ENCODE results near the gene TEX54.
"Not testable (repeated sequence)": the region's sequence is repeated elsewhere in the genome, so short reads cannot be mapped to it uniquely, and the experiment has no call there.

TEX54 gene

DNA sequence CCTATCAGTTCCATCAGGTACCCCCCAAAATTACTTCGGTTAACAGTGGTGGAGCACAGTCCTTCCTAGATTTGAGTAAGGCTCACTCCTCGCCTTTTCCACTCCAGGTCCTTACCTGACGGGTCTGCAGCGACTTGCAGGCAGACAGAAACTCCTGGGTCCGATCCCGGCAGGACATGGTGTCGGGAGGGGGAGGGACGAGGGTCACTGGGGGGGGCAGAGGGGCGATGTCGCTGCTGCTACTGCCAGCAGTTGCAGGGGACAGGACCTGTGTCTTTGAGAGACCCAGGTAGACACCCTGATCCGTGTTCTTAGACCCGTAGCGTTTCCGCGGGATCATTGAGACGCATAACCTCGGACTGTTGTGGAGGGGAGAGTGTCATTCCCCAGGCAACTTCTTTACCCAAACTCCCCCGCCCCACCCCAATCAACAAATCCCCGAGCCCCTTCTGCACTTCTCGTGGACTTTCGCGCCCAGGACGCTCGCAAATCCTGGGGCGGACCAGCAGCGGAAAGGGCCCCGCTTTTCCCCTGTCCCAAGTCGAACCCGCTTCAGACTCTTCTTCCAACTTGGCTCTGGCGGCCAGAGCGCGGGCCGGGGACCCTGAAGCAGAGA lies 1.6 kb downstream of the TEX54 start:
- DNase-seq = no peak

DNA sequence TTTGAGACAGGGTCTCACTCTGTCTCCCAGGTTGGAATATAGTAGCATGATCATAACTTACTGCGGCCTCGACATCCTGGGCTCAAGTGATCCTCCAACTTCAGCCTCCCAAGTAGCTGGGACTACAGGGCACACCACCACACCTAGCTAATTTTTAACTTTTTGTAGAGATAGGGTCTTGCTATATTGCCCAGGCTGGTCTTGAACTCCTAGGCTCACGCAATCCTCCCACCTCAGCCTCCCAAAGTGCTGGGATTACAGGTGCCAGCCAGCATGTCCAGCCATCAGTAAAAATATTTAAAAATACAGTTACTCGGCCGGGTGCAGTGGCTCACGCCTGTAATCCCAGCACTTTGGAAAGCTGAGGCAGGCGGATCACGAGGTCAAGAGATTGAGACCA lies 4.5 kb downstream of the TEX54 start:
- not testable (repeated sequence) for DNase-seq

DNA sequence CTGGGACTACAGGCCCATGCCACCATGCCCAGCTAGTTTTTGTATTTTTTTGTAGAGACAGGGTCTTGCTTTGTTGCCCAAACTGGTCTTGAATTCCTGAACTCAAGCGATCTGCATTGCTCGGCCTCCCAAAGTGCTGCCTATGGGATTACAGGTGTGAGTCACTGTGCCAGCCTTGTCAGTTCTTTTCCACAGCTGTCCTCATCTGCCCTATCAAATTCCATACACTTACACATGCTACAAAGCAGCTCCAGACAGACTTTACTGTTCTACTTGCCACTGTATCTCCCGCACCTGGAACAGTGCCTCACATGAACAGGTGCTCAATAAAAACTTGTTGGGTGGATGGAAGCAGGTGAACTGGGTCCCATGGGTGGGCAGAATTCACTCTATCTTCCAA lies 9.0 kb downstream of the TEX54 start:
- DNase-seq = no peak

GRCh38 chr11:62817129-62817528 lies 15.5 kb downstream of the TEX54 start:
- no peak for DNase-seq

DNA sequence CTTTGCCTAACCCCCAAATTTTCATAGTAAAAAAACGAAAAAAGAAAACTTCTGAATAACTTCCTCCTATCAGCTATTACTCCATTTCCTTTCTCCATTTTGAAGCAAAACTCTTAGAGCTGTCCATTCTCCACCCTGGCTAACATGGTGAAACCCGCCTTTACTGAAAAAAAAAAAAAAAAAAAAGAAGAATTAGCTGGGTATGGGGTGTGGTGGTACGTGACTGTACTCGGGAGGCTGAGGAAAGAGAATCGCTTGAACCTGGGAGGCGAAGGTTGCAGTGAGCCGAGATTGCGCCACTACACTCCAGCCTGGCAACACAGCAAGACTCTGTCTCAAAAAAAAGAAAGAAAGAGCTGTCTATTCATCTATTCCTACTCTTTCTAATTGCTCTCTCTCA lies 16.1 kb downstream of the TEX54 start:
- DNase-seq = no peak

DNA sequence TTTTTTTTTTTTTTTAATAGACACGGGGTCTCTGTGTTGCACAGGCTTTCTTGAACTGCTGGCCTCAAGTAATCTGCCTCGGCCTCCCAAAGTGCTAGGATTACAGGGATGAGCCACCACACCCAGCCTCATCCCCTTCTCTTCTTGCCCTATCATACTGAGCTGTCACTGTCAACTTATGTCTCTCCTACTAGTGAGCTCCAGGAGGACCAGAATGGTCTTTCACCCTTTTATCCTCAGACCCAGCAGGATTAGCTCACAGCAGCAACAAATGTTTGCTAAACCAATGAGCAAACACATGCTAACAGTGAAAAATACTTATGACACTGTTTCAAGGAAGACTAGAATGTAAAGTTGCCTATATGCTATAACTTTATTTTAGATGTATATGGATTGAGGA lies 21.0 kb downstream of the TEX54 start:
- no peak for DNase-seq

GRCh38 chr11:62810748-62811147 lies 21.9 kb downstream of the TEX54 start:
- no peak for DNase-seq

- no peak for DNase-seq
Observed at GRCh38 chr11:62806611-62807121, 26.0 kb downstream of the TEX54 start.

DNA sequence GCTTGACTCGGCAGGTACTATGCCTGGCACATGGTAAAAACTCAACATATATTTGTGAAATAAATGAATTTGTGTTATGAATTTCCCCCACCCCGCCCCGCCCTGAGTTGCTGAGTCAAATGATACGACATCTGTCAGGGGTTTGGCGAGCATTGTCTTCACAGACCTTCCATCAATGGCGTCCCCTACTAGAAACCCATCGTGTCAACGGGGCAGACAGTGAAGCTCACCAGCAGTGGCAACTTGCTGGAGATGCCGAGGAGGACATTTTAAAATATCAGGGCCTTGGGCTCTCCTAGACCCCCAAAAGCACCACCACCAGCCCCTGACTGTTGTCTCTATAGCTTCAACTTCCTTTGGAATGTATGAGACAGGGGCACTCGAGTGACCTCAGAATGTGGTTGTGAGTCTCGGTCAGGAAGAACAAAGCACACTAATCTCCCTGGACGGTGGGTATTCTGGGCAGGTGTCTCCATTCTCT lies 26.6 kb downstream of the TEX54 start:
- DNase-seq = no peak

GRCh38 chr11:62805076-62805892 lies 27.4 kb downstream of the TEX54 start, which contains the start of gene NXF1:
NXF1 (minus strand) TSS chr11:62805440; CDS start chr11:62805356, 84 bp downstream.
- DNase-seq = peak; percentile 90 to 95 (median 94)

GRCh38 chr11:62804310-62805075 lies 28.1 kb downstream of the TEX54 start:
- DNase-seq = no peak

GRCh38 chr11:62801071-62801470 lies 31.6 kb downstream of the TEX54 start:
- DNase-seq = no peak

- no peak for DNase-seq
Observed at GRCh38 chr11:62799486-62799885, 33.2 kb downstream of the TEX54 start.

DNA sequence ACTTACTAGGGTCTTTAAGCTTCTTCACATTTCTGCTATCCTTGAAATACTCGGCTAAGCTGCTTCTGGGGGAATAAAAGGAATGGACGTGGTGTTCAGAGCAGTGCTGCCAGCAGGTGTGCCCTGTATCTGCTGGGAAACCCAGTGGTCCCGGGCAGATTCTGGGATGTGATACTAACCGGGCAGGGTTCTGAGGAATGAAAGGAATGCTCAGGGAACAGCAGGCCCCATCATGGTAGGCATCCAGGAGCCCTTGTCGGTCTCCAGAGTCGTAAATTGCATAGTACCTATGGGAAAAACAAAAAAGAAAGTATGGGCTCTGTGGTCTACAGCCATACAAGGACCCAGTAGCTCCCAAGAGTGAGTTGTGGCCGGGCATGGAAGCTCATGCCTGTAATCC lies 36.4 kb downstream of the TEX54 start:
- DNase-seq = no peak

GRCh38 chr11:62794201-62794775 lies 38.4 kb downstream of the TEX54 start:
- DNase-seq = no peak

GRCh38 chr11:62792202-62792575 lies 40.5 kb downstream of the TEX54 start:
- no peak for DNase-seq

DNA sequence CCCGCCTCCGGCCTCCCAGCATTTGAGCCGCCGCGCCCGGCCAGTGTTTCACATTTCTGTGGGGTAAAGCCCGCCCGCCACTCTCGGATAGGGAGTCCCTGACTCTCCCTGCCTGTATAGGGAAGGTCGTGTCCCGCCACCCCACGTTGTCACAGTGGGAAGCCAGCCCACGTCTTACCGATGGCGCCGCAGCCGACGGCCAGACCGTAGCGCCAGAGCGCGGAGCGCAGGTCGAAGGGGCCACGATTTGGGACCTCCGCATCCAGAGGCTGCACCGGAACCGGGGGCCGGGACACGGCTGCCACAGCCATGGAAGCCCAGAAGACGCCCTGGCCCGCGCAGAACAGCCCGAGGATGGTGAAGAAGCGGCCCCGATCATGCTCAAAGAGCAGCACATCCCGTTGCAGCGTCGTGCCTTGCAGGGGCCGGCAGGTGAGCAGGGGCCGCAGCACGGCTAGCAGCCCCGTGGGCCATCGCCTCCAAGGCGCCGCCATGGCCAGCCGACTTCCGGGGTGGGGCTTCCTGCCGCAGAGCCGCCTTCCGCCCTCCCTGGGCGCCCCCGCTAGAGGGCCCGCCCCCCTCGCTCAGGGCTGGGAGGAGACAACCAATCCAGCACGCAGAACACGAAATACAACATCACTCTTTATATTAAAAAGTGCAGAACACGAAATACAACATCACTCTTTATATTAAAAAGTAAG lies 41.0 kb downstream of the TEX54 start, which contains the start of gene TMEM223:
TSS of gene TMEM223 (minus strand) at position 506 of the 701 bp plus-strand sequence. CDS start at position 494, 12 bp downstream.
- peak; percentile 71 to 91 (median 82) for DNase-seq

DNA sequence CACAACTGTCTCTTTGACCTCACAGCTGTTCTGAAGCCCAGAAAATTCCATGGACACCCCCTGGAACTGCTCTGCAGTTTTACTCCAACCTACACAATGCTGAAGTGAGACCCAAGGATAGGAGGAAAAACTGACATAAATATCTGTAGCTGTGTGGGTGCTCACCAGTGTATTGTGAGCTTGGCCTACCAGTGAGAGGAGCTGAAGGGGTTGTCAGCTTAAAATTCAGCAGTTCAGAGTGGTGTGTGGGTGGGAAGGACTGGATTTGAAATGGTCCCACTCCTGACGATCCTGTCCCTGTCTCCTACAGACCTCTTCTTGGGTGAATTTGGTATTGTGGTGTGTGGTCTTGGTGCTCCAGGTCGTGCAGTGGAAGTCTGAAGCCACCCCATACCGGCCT lies 43.1 kb downstream of the TEX54 start:
- no peak for DNase-seq

DNA sequence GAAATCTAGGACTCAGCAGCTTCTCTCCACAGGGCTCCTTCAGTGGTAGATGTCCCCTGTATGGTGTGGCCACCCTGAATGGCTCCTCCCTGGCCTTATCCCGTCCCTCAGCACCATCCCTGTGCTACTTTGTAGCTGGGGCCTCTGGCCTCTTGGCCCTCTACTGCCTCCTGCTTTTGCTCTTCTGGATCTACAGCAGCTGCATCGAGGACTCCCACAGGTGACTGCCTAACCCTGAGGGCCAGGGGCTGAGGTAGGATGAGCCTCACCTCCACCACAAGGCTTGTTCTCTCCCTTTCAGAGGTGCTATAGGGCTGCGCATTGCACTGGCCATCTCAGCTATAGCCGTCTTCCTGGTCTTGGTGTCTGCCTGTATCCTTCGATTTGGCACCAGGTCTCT lies 43.6 kb downstream of the TEX54 start:
- no peak for DNase-seq

GRCh38 chr11:62787005-62787759 lies 45.5 kb downstream of the TEX54 start, which contains the start of gene TMEM179B:
TMEM179B (plus strand) TSS chr11:62787402; CDS start chr11:62787432, 30 bp downstream.
- peak; percentile 92 to 95 (median 93) for DNase-seq

GRCh38 chr11:62786318-62787004 lies 46.2 kb downstream of the TEX54 start:
- DNase-seq = peak; percentile 58 to 78 (median 66)
